ENCODE results near the gene LRRC57.

Gene LRRC57

GRCh38 chr15:42490671-42491538 is 57.7 kb downstream of the LRRC57 start, which contains the start of gene ZNF106:
Gene ZNF106 (minus strand): TSS chr15:42491141. CDS start chr15:42472289, 18,852 bp downstream.
- peak; percentile 81 to 84 for DNase-seq

DNA sequence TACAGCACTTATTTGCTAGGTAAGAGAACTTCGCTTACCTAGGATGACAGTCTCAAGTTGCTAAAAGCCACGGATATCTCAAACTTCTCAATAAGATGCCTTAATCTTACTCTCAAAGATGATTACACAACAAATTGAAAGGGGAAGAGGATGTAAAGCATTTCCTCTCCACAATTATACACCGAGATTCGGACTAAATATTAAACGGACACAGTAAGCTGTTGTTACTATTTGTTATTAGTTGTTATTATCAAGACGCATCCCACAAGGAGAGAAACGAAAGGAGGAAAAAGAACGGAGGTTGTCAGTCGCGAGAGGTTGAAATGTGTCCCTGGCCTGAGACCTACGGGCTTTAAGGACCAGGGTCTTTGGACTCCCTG is 58.3 kb downstream of the LRRC57 start:
- no peak for DNase-seq
